Osteocyte (in vitro differentiated cells): ENCODE data around the gene TMEM214. TPM values are rescaled to one million over a fixed set of nuclear protein-coding genes. Genes with fewer than 3 reads are reported as not detected.

Experiments
- DNase-seq: peaks from one replicate; pipeline ENCODE4 v3.0.0; 2021; ENCODE audit warnings: mixed read lengths; ENCODE audit not compliant: unreplicated experiment; ENCODE audit errors: extremely low spot score
- H3K27ac Mint-ChIP-seq: one replicate; pipeline ENCODE4 v1.8.0; 2021; ENCODE audit warnings: mild to moderate bottlenecking, mixed read lengths; ENCODE audit not compliant: unreplicated experiment
- H3K27me3 Mint-ChIP-seq: one replicate; pipeline ENCODE4 v1.8.0; 2021; ENCODE audit warnings: mixed read lengths; ENCODE audit not compliant: unreplicated experiment
- H3K36me3 Mint-ChIP-seq: one replicate; pipeline ENCODE4 v1.8.0; 2021; ENCODE audit warnings: mixed read lengths; ENCODE audit not compliant: unreplicated experiment
- H3K4me1 Mint-ChIP-seq: one replicate; pipeline ENCODE4 v1.8.0; 2021; ENCODE audit warnings: mixed read lengths; ENCODE audit not compliant: unreplicated experiment
- H3K4me3 Mint-ChIP-seq: one replicate; pipeline ENCODE4 v1.8.0; 2021; ENCODE audit warnings: mild to moderate bottlenecking, moderate library complexity, mixed read lengths; ENCODE audit not compliant: unreplicated experiment
- H3K9me3 Mint-ChIP-seq: one replicate; pipeline ENCODE4 v1.8.0; 2021; ENCODE audit warnings: mixed read lengths; ENCODE audit not compliant: unreplicated experiment
- total RNA-seq: library from RNA; stranded (reverse); gene quantifications from 2 replicates; pipeline ENCODE4 v1.2.1, GENCODE V29; 2021
- TF ChIP-seq, protein P1 (sequence below): fragments of 200-600 bp; sonication (generic); IDR thresholded peaks from 2 replicates; pipeline ENCODE4 v1.5.0; 2021; ENCODE audit warnings: antibody characterized with exemption, mild to moderate bottlenecking, moderate library complexity

TMEM214 gene
- total RNA-seq, 1 donor from 2014 or later: 118 TPM

GRCh38 chr2:27059141-27059820, 26.5 kb downstream of the TMEM214 start:
- no peak overlapping the region for H3K4me3 Mint-ChIP-seq
- no peaks in the 10 kb centered on the region for H3K27me3 Mint-ChIP-seq
- H3K9me3 Mint-ChIP-seq: no peaks in the 10 kb centered on the region
- DNase-seq: no peak
- H3K27ac Mint-ChIP-seq: no peak overlapping the region
- no peaks in the 10 kb centered on the region for H3K4me1 Mint-ChIP-seq
- H3K36me3 Mint-ChIP-seq: peaks cover 21% of the 10 kb centered on the region
- TF ChIP-seq, protein P1, sequence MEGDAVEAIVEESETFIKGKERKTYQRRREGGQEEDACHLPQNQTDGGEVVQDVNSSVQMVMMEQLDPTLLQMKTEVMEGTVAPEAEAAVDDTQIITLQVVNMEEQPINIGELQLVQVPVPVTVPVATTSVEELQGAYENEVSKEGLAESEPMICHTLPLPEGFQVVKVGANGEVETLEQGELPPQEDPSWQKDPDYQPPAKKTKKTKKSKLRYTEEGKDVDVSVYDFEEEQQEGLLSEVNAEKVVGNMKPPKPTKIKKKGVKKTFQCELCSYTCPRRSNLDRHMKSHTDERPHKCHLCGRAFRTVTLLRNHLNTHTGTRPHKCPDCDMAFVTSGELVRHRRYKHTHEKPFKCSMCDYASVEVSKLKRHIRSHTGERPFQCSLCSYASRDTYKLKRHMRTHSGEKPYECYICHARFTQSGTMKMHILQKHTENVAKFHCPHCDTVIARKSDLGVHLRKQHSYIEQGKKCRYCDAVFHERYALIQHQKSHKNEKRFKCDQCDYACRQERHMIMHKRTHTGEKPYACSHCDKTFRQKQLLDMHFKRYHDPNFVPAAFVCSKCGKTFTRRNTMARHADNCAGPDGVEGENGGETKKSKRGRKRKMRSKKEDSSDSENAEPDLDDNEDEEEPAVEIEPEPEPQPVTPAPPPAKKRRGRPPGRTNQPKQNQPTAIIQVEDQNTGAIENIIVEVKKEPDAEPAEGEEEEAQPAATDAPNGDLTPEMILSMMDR: no peak

GRCh38 chr2:27060323-27060722, 27.6 kb downstream of the TMEM214 start:
- H3K4me3 Mint-ChIP-seq: no peak overlapping the region
- H3K27ac Mint-ChIP-seq: no peak overlapping the region
- no peaks in the 10 kb centered on the region for H3K9me3 Mint-ChIP-seq
- peaks cover 17% of the 10 kb centered on the region for H3K36me3 Mint-ChIP-seq
- DNase-seq: no peak
- no peaks in the 10 kb centered on the region for H3K27me3 Mint-ChIP-seq
- TF ChIP-seq, protein P1: no peak
- no peaks in the 10 kb centered on the region for H3K4me1 Mint-ChIP-seq

- Mint-ChIP-seq H3K27ac (no peak overlapping the region), H3K9me3 (no peaks in the 10 kb centered on the region), H3K4me1 (peaks cover 18% of the 10 kb centered on the region), H3K27me3 (no peaks in the 10 kb centered on the region), H3K36me3 (peaks cover 28% of the 10 kb centered on the region), H3K4me3 (no peak overlapping the region)
- no peak for DNase-seq
- TF ChIP-seq, protein P1: no peak
These were observed 32.4 kb downstream of the TMEM214 start for GRCh38 chr2:27065128-27065527.

- H3K36me3 Mint-ChIP-seq: peaks cover 24% of the 10 kb centered on the region
- H3K4me3 Mint-ChIP-seq: no peak overlapping the region
- TF ChIP-seq, protein P1: no peak
- H3K27ac Mint-ChIP-seq: no peak overlapping the region
- H3K27me3 Mint-ChIP-seq: no peaks in the 10 kb centered on the region
- peaks cover 33% of the 10 kb centered on the region for H3K4me1 Mint-ChIP-seq
- no peaks in the 10 kb centered on the region for H3K9me3 Mint-ChIP-seq
- no peak for DNase-seq
These were observed 34.6 kb downstream of the TMEM214 start for GRCh38 chr2:27067385-27067784.

DNA sequence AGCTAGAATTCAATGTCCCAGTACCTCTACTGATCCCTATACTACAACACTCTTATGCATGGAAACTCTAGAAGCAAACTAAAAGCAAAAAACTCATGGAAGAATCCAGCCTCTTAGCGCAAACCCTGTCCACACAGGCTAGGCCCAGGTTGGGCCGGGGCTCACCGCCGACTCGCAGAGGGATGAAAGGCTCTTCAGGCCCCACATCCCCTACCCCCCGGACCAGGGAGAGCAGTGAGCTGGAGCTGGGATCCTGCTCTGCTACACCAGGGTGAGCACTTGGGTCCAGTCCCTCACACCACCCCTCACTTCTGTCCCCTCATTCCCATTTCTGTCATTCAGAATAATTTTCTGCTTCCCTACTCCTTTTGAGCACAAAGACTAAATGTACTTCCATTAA, 36.7 kb downstream of the TMEM214 start:
- Mint-ChIP-seq H3K9me3 (no peaks in the 10 kb centered on the region), H3K4me1 (peaks cover 47% of the 10 kb centered on the region), H3K27ac (peak overlapping the region; percentile 91), H3K27me3 (no peaks in the 10 kb centered on the region), H3K4me3 (peak overlapping the region; percentile 89), H3K36me3 (peaks cover 21% of the 10 kb centered on the region)
- TF ChIP-seq, protein P1: no peak
- DNase-seq: no peak
